Mesenchymal stem cell (in vitro differentiated cells and primary cell): Measurements from ENCODE around the gene GPATCH2.

Source experiments
- DNase-seq: peaks from one replicate; pipeline ENCODE4 v3.0.0-alpha.2; 2013
- H2AFZ ChIP-seq: one replicate; pipeline ENCODE4 v1.6.1; 2013; ENCODE audit warnings: low read depth, mild to moderate bottlenecking, control low read depth, inconsistent platforms, low read length, moderate library complexity
- H2AK5ac ChIP-seq: 2 replicates; pipeline ENCODE4 v1.6.1; 2013; ENCODE audit warnings: low read length, moderate library complexity, mild to moderate bottlenecking, inconsistent platforms; ENCODE audit not compliant: severe bottlenecking
- H2BK120ac ChIP-seq: one replicate; pipeline ENCODE4 v1.6.1; 2013; ENCODE audit warnings: low read depth, mild to moderate bottlenecking, inconsistent platforms, low read length, moderate library complexity
- H2BK12ac ChIP-seq, 2 experiments: one replicate each; pipeline ENCODE4 v1.6.1; 2013; ENCODE audit warnings: inconsistent platforms in 2 of 2, low read length in 2 of 2, mild to moderate bottlenecking in 2 of 2, moderate library complexity in 2 of 2, control low read depth in 1 of 2
- H2BK15ac ChIP-seq: one replicate; pipeline ENCODE4 v1.6.1; 2013; ENCODE audit warnings: mild to moderate bottlenecking, low read depth, inconsistent platforms; ENCODE audit not compliant: poor library complexity, severe bottlenecking
- H2BK5ac ChIP-seq: 2 replicates; pipeline ENCODE4 v1.6.1; 2013; ENCODE audit warnings: low read depth, mild to moderate bottlenecking, low read length, control low read depth, inconsistent platforms; ENCODE audit not compliant: poor library complexity, severe bottlenecking
- H3K14ac ChIP-seq, 2 experiments: one replicate each; pipeline ENCODE4 v1.6.1; 2013; ENCODE audit warnings: inconsistent platforms in 2 of 2, low read length in 2 of 2, control low read depth in 1 of 2, mild to moderate bottlenecking in 1 of 2, moderate library complexity in 1 of 2
- H3K18ac ChIP-seq, 2 experiments: one replicate each; pipeline ENCODE4 v1.6.1; 2013; ENCODE audit warnings: inconsistent platforms in 2 of 2, low read length in 2 of 2, control low read depth in 1 of 2, low read depth in 1 of 2, mild to moderate bottlenecking in 1 of 2
- H3K23ac ChIP-seq, 2 experiments: one replicate each; pipeline ENCODE4 v1.6.1; 2013; ENCODE audit warnings: inconsistent platforms in 2 of 2, low read length in 2 of 2, mild to moderate bottlenecking in 2 of 2, moderate library complexity in 2 of 2, control low read depth in 1 of 2
- H3K27ac ChIP-seq: 2 replicates; pipeline ENCODE4 v1.5.1; 2013; ENCODE audit warnings: mild to moderate bottlenecking, moderate library complexity, low read length, control low read depth, inconsistent platforms; ENCODE audit not compliant: poor library complexity, severe bottlenecking
- H3K27me3 ChIP-seq, 2 experiments: 2 replicates each; pipeline versions ENCODE4 v1.6.1 to v1.7.0; 2013; ENCODE audit warnings: low read length in 2 of 2, mild to moderate bottlenecking in 2 of 2, moderate library complexity in 2 of 2, control low read depth in 1 of 2, inconsistent platforms in 1 of 2; ENCODE audit not compliant: control insufficient read depth in 1 of 2, insufficient read depth in 1 of 2
- H3K36me3 ChIP-seq, 2 experiments: 2 replicates each; pipeline versions ENCODE4 v1.6.1 to v1.7.0; 2013; ENCODE audit warnings: low read length in 2 of 2, control low read depth in 1 of 2, inconsistent platforms in 1 of 2, low read depth in 1 of 2, mild to moderate bottlenecking in 1 of 2; ENCODE audit not compliant: insufficient read depth in 2 of 2, control insufficient read depth in 1 of 2
- H3K4ac ChIP-seq, 2 experiments: one replicate each; pipeline ENCODE4 v1.6.1; 2013; ENCODE audit warnings: inconsistent platforms in 2 of 2, low read length in 2 of 2, mild to moderate bottlenecking in 2 of 2, moderate library complexity in 2 of 2, control low read depth in 1 of 2, low read depth in 1 of 2
- H3K4me1 ChIP-seq: 2 replicates; pipeline ENCODE4 v1.6.1; 2013; ENCODE audit warnings: low read depth, low read length, control low read depth; ENCODE audit not compliant: control insufficient read depth, insufficient read depth
- H3K4me2 ChIP-seq: 2 replicates; pipeline ENCODE4 v1.6.1; 2013; ENCODE audit warnings: low read length, mild to moderate bottlenecking, inconsistent platforms; ENCODE audit not compliant: poor library complexity, severe bottlenecking
- H3K4me3 ChIP-seq, 2 experiments: 2 replicates each; pipeline versions ENCODE4 v1.5.1 to v1.7.0; 2013; ENCODE audit warnings: low read length in 2 of 2, mild to moderate bottlenecking in 2 of 2, control low read depth in 1 of 2, low read depth in 1 of 2; ENCODE audit not compliant: insufficient read depth in 1 of 2
- H3K79me1 ChIP-seq: replicated peaks from 2 replicates; pipeline ENCODE4 v1.6.1; 2013; ENCODE audit warnings: mild to moderate bottlenecking, control low read depth, low read length, inconsistent platforms; ENCODE audit not compliant: poor library complexity, severe bottlenecking
- H3K9ac ChIP-seq: 2 replicates; pipeline ENCODE4 v1.7.0; 2013; ENCODE audit warnings: mild to moderate bottlenecking, low read length, moderate library complexity
- H3K9me3 ChIP-seq: 2 replicates; pipeline ENCODE4 v1.7.0; 2013; ENCODE audit warnings: mild to moderate bottlenecking, low read length; ENCODE audit not compliant: control insufficient read depth
- H4K8ac ChIP-seq: one replicate; pipeline ENCODE4 v1.6.1; 2013; ENCODE audit warnings: inconsistent platforms, mild to moderate bottlenecking, low read length, moderate library complexity
- H4K91ac ChIP-seq: one replicate; pipeline ENCODE4 v1.6.1; 2013; ENCODE audit warnings: mild to moderate bottlenecking, low read length, inconsistent platforms
- WGBS: methylation state at CpG from one replicate; pipeline ENCODE4 v1.1.7; 2013; ENCODE audit warnings: mixed read lengths; 5-methylcytosine and 5-hydroxymethylcytosine counted together

Gene GPATCH2

GRCh38 chr1:217668351-217668940 lies 37.6 kb upstream of the GPATCH2 start:
- no peaks in the 10 kb centered on the region for H3K27me3 ChIP-seq
- no peak overlapping the region for H2AK5ac ChIP-seq
- H3K79me1 ChIP-seq = no peaks in the 10 kb centered on the region
- no peak overlapping the region for H3K23ac ChIP-seq
- no peak for DNase-seq
- H3K9me3 ChIP-seq = no peaks in the 10 kb centered on the region
- no peak overlapping the region for H3K4me2 ChIP-seq
- no peak overlapping the region for H2BK5ac ChIP-seq
- no peak overlapping the region for H3K4me3 ChIP-seq
- no peak overlapping the region for H2BK12ac ChIP-seq
- H3K4me1 ChIP-seq = no peaks in the 10 kb centered on the region
- H4K8ac ChIP-seq = no peak overlapping the region
- no peak overlapping the region for H2BK15ac ChIP-seq
- H3K27ac ChIP-seq = no peak overlapping the region
- H3K14ac ChIP-seq = no peak overlapping the region
- no peak overlapping the region for H2BK120ac ChIP-seq
- H3K4ac ChIP-seq = no peak overlapping the region
- H3K18ac ChIP-seq = no peak overlapping the region
- H3K36me3 ChIP-seq = no peaks in the 10 kb centered on the region
- H4K91ac ChIP-seq = no peak overlapping the region
- no peak overlapping the region for H2AFZ ChIP-seq
- H3K9ac ChIP-seq = no peak overlapping the region
- no CpG with 5 or more reads among the region's 2 CpGs for WGBS

DNA sequence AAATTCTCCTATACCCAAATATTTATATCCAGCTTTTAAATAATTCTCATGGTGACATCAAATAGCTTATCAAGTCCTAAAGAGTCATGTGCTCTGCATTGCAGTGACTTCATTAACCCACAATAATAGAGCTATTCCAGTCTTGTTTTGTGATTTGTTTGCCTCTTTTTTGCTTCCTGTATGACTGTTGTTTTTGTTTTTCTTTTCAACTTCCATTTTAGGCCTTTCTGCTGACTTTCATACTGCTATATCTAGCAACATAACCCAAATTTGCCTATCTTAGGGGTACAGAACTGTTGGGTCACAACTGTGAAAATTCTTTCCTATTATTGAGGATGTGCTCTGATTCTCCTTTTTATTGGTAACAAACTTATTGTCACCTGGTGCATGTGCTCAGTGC lies 30.5 kb upstream of the GPATCH2 start:
- peak overlapping the region; percentile 14 for H3K9ac ChIP-seq
- no peak overlapping the region for H2BK12ac ChIP-seq

DNA sequence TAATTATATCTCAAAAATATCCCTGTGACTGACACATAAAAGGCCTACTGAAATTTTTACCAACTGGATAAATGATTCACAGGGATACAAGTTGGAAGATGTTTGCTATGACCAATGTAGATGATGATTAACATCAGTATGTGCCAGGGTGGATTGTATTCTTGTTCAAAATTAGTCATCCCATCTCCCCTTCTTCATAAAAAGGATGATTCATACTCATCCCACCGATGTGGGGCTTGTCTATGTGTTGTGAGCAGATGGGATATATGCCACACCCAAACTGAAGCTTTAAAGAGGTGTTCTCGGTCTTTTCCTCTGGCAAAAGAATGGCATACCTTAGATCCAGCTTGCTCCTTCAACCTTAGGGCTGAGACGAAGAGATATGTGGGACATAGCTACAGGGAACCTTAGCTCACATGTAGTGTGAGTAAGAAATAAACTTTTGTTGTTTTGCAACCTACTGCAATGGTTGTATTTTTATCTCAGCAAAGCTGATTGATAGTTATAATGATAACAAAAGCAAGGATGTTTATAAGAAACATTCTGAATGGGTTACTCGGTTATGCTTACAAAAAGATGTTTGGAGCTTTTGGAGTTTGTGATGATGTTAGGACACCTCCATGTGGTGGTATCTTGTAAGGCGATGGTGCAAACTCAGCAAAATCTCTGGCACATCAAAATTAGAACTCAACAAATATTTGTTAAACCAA lies 29.6 kb upstream of the GPATCH2 start:
- no peaks in the 10 kb centered on the region for H3K36me3 ChIP-seq
- peak overlapping the region; percentile 54 for H3K4me2 ChIP-seq
- no peak overlapping the region for H3K4me3 ChIP-seq
- no peak overlapping the region for H4K91ac ChIP-seq
- no peaks in the 10 kb centered on the region for H3K4me1 ChIP-seq
- no peak overlapping the region for H2BK5ac ChIP-seq
- peak overlapping the region; percentile 14 for H3K9ac ChIP-seq
- peak overlapping the region; percentile 64 for H3K27ac ChIP-seq
- WGBS = 14% methylated on average over 4 of the region's 5 CpGs
- peak overlapping the region in 1 of 2 experiments; percentile 77 for H2BK12ac ChIP-seq
- no peak overlapping the region for H2BK120ac ChIP-seq
- H3K18ac ChIP-seq = no peak overlapping the region
- H2AK5ac ChIP-seq = peak overlapping the region; percentile 39
- H3K14ac ChIP-seq = no peak overlapping the region
- no peaks in the 10 kb centered on the region for H3K9me3 ChIP-seq
- no peak overlapping the region for H2BK15ac ChIP-seq
- H3K4ac ChIP-seq = no peak overlapping the region
- no peaks in the 10 kb centered on the region for H3K27me3 ChIP-seq
- H3K79me1 ChIP-seq = no peaks in the 10 kb centered on the region
- peak; percentile 86 for DNase-seq
- H2AFZ ChIP-seq = no peak overlapping the region
- no peak overlapping the region for H3K23ac ChIP-seq
- no peak overlapping the region for H4K8ac ChIP-seq

More for the DNA sequence above, 30.5 kb upstream of the GPATCH2 start:
- Histone ChIP-seq H3K14ac (no peak overlapping the region), H3K18ac (no peak overlapping the region), H4K8ac (no peak overlapping the region), H2BK15ac (no peak overlapping the region), H2AFZ (no peak overlapping the region), H2AK5ac (no peak overlapping the region), H3K4ac (no peak overlapping the region), H3K4me3 (no peak overlapping the region), H2BK5ac (no peak overlapping the region), H3K4me1 (no peaks in the 10 kb centered on the region), H4K91ac (no peak overlapping the region), H3K23ac (no peak overlapping the region), H3K36me3 (no peaks in the 10 kb centered on the region), H3K4me2 (no peak overlapping the region), H3K27ac (no peak overlapping the region), H3K79me1 (no peaks in the 10 kb centered on the region), H3K9me3 (no peaks in the 10 kb centered on the region), H3K27me3 (no peaks in the 10 kb centered on the region), H2BK120ac (no peak overlapping the region)
- peak; percentile 5 for DNase-seq

DNA sequence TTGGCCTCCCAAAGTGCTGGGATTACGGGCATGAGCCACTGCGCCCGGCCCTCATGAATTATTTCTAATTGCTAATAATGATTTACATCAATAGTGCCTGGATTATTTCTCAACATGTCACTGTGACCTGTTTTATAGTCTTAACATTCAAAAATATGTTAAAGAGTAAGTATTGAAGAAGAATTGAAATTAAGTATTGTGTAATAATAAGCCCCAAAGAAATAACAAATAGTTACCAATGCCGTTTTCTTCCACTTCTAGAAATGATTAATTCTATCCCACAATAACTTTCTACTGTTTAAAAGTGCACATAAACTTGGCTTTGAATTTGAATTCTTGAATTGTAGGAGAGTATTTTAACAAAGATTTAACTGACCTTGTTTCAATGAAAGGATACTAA lies 19.8 kb upstream of the GPATCH2 start:
- Histone ChIP-seq H2BK12ac (no peak overlapping the region), H3K4ac (no peak overlapping the region), H4K8ac (no peak overlapping the region), H2BK15ac (no peak overlapping the region), H3K4me2 (no peak overlapping the region), H2BK5ac (no peak overlapping the region), H3K14ac (no peak overlapping the region), H2AK5ac (no peak overlapping the region), H3K4me3 (no peak overlapping the region), H3K9ac (no peak overlapping the region), H4K91ac (no peak overlapping the region), H3K18ac (no peak overlapping the region), H3K9me3 (no peaks in the 10 kb centered on the region), H2BK120ac (no peak overlapping the region), H3K27ac (no peak overlapping the region), H2AFZ (no peak overlapping the region), H3K79me1 (no peaks in the 10 kb centered on the region), H3K4me1 (no peaks in the 10 kb centered on the region), H3K23ac (no peak overlapping the region), H3K27me3 (no peaks in the 10 kb centered on the region), H3K36me3 (no peaks in the 10 kb centered on the region)
- DNase-seq = no peak
- no CpG with 5 or more reads among the region's 4 CpGs for WGBS
